SU-DHL-6 (cell line): ENCODE results near the gene HELQ.

Source experiments
- H2AFZ ChIP-seq: fragments of 200-600 bp; sonication (generic); 2 replicates; pipeline ENCODE4 v1.6.1; 2014; ENCODE audit warnings: low read depth, mild to moderate bottlenecking, moderate library complexity, mixed read lengths, antibody characterized with exemption, low read length; ENCODE audit not compliant: severe bottlenecking
- H3F3A ChIP-seq: fragments of 200-600 bp; shearing (Covaris generic); 2 replicates; pipeline ENCODE4 v1.6.0; 2016; ENCODE audit warnings: antibody characterized with exemption, mild to moderate bottlenecking; ENCODE audit not compliant: insufficient read depth
- H3K27ac ChIP-seq: fragments of 200-600 bp; sonication (generic); 2 replicates; pipeline ENCODE4 v1.5.1; 2016; ENCODE audit warnings: low read depth, mild to moderate bottlenecking, low read length, moderate library complexity, mixed read lengths
- H3K27me3 ChIP-seq: fragments of 200-600 bp; sonication (generic), shearing (Covaris generic); 2 replicates; pipeline ENCODE4 v1.6.0; 2014; ENCODE audit warnings: mild to moderate bottlenecking, low read length
- H3K36me3 ChIP-seq: fragments of 200-600 bp; sonication (generic); 2 replicates; pipeline ENCODE4 v1.6.1; 2014; ENCODE audit warnings: mild to moderate bottlenecking, low read length, mixed read lengths
- H3K4me2 ChIP-seq: fragments of 300-600, 200-600 bp; shearing (Covaris generic), sonication (generic); 2 replicates; pipeline ENCODE4 v1.6.0; 2014; ENCODE audit warnings: low read length, low read depth, mild to moderate bottlenecking; ENCODE audit not compliant: poor library complexity, severe bottlenecking
- H3K4me3 ChIP-seq: fragments of 200-600 bp; sonication (generic); 2 replicates; pipeline ENCODE4 v1.5.1; 2014; ENCODE audit warnings: antibody characterized with exemption, low read length, mild to moderate bottlenecking, mixed read lengths; ENCODE audit not compliant: insufficient read depth, poor library complexity, severe bottlenecking
- H3K79me2 ChIP-seq: fragments of 200-600 bp; sonication (generic); 2 replicates; pipeline ENCODE4 v1.6.1; 2014; ENCODE audit warnings: mild to moderate bottlenecking, low read length, moderate library complexity; ENCODE audit not compliant: insufficient read depth
- H3K9ac ChIP-seq: fragments of 200-600 bp; sonication (generic); 2 replicates; pipeline ENCODE4 v1.7.0; 2014; ENCODE audit warnings: mild to moderate bottlenecking, low read length
- H3K9me2 ChIP-seq: fragments of 200-600 bp; sonication (generic); replicated peaks from 2 replicates; pipeline ENCODE4 v1.6.1; 2014; ENCODE audit warnings: low read length; ENCODE audit not compliant: insufficient read depth
- H3K9me3 ChIP-seq: fragments of 200-600 bp; sonication (generic); 2 replicates; pipeline ENCODE4 v1.6.1; 2014; ENCODE audit warnings: low read length, mixed read lengths; ENCODE audit not compliant: insufficient read depth
- H4K20me1 ChIP-seq: fragments of 200-600 bp; sonication (generic); 2 replicates; pipeline ENCODE4 v1.6.1; 2014; ENCODE audit warnings: low read depth, mild to moderate bottlenecking, antibody characterized with exemption, low read length, moderate library complexity, mixed read lengths
- EZH2phosphoT487 ChIP-seq: fragments of 200-600 bp; sonication (generic), shearing (Covaris generic); conservative IDR thresholded peaks from 2 replicates; pipeline ENCODE4 v1.6.1; 2018; ENCODE audit warnings: mild to moderate bottlenecking, antibody characterized with exemption, low read length, moderate library complexity, mixed read lengths
- TF ChIP-seq, protein P1 (sequence below): fragments of 200-600 bp; sonication (generic); IDR thresholded peaks from one replicate; pipeline ENCODE4 v1.5.1; 2017; ENCODE audit warnings: antibody characterized with exemption, mild to moderate bottlenecking, low read length, moderate library complexity; ENCODE audit not compliant: insufficient read depth, poor library complexity, severe bottlenecking

HELQ gene

GRCh38 chr4:83417566-83417965 lies 38.1 kb downstream of the HELQ start:
- Histone ChIP-seq H3K79me2 (no peaks in the 10 kb centered on the region), H3K27me3 (no peaks in the 10 kb centered on the region), H3K9ac (no peak overlapping the region), H3K9me2 (no peaks in the 10 kb centered on the region), H3K36me3 (no peaks in the 10 kb centered on the region), H2AFZ (no peak overlapping the region), H3K9me3 (no peaks in the 10 kb centered on the region), H3K27ac (no peak overlapping the region), H3F3A (no peaks in the 10 kb centered on the region), H4K20me1 (no peaks in the 10 kb centered on the region), H3K4me2 (no peak overlapping the region), H3K4me3 (no peak overlapping the region)
- TF ChIP-seq EZH2phosphoT487 = no peak
- TF ChIP-seq, protein P1, sequence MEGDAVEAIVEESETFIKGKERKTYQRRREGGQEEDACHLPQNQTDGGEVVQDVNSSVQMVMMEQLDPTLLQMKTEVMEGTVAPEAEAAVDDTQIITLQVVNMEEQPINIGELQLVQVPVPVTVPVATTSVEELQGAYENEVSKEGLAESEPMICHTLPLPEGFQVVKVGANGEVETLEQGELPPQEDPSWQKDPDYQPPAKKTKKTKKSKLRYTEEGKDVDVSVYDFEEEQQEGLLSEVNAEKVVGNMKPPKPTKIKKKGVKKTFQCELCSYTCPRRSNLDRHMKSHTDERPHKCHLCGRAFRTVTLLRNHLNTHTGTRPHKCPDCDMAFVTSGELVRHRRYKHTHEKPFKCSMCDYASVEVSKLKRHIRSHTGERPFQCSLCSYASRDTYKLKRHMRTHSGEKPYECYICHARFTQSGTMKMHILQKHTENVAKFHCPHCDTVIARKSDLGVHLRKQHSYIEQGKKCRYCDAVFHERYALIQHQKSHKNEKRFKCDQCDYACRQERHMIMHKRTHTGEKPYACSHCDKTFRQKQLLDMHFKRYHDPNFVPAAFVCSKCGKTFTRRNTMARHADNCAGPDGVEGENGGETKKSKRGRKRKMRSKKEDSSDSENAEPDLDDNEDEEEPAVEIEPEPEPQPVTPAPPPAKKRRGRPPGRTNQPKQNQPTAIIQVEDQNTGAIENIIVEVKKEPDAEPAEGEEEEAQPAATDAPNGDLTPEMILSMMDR = no peak

GRCh38 chr4:83413676-83414075 lies 41.9 kb downstream of the HELQ start:
- Histone ChIP-seq H3K27ac (no peak overlapping the region), H3K79me2 (no peaks in the 10 kb centered on the region), H3K9ac (no peak overlapping the region), H3K36me3 (no peaks in the 10 kb centered on the region), H2AFZ (no peak overlapping the region), H3F3A (no peaks in the 10 kb centered on the region), H3K9me3 (no peaks in the 10 kb centered on the region), H3K27me3 (no peaks in the 10 kb centered on the region), H4K20me1 (no peaks in the 10 kb centered on the region), H3K9me2 (no peaks in the 10 kb centered on the region), H3K4me2 (no peak overlapping the region), H3K4me3 (no peak overlapping the region)
- TF ChIP-seq EZH2phosphoT487 = no peak
- TF ChIP-seq, protein P1 = no peak

- no peak for TF ChIP-seq EZH2phosphoT487
- TF ChIP-seq, protein P1 = no peak
- no peak overlapping the region for H3K4me2 ChIP-seq
- no peaks in the 10 kb centered on the region for H3K9me3 ChIP-seq
- no peaks in the 10 kb centered on the region for H3F3A ChIP-seq
- no peak overlapping the region for H3K9ac ChIP-seq
- no peak overlapping the region for H3K27ac ChIP-seq
- no peaks in the 10 kb centered on the region for H4K20me1 ChIP-seq
- no peaks in the 10 kb centered on the region for H3K27me3 ChIP-seq
- no peak overlapping the region for H2AFZ ChIP-seq
- H3K79me2 ChIP-seq = no peaks in the 10 kb centered on the region
- no peaks in the 10 kb centered on the region for H3K9me2 ChIP-seq
- H3K36me3 ChIP-seq = no peaks in the 10 kb centered on the region; the same call in 1 of the 2 replicates
- no peak overlapping the region for H3K4me3 ChIP-seq
Observed at GRCh38 chr4:83408908-83409307, 46.7 kb downstream of the HELQ start.
